Effector memory CD8-positive, alpha-beta T cell (primary cell): ENCODE results near the gene PTPRU.

Experiments
- ATAC-seq: fragments of 150-1000 bp; cut with Tn5 transposase; replicated peaks from 2 replicates; pipeline ENCODE4 v1.10.0; 2021; ENCODE audit warnings: mild to moderate bottlenecking, moderate library complexity
- DNase-seq, 3 experiments: peaks; one replicate each; pipeline ENCODE4 v3.0.0; 2021
- H3K27ac Mint-ChIP-seq, 2 donors: one replicate each; pipeline ENCODE4 v1.8.0; 2022; ENCODE audit warnings: mild to moderate bottlenecking in 2 of 2, mixed read lengths in 2 of 2, moderate library complexity in 2 of 2
- H3K27me3 Mint-ChIP-seq, 2 donors: one replicate each; pipeline ENCODE4 v1.8.0; 2022; ENCODE audit warnings: mixed read lengths in 2 of 2
- H3K36me3 Mint-ChIP-seq: one replicate; pipeline ENCODE4 v1.8.0; 2022; ENCODE audit warnings: mild to moderate bottlenecking, moderate library complexity, mixed read lengths; ENCODE audit not compliant: insufficient read depth
- H3K4me1 Mint-ChIP-seq, 2 donors: one replicate each; pipeline ENCODE4 v1.8.0; 2022; ENCODE audit warnings: low read depth in 2 of 2, mixed read lengths in 2 of 2
- H3K4me3 Mint-ChIP-seq, 2 donors: one replicate each; pipeline ENCODE4 v1.8.0; 2022; ENCODE audit warnings: mild to moderate bottlenecking in 2 of 2, mixed read lengths in 2 of 2, moderate library complexity in 2 of 2
- H3K9me3 Mint-ChIP-seq, 2 donors: one replicate each; pipeline ENCODE4 v1.8.0; 2022; ENCODE audit warnings: mixed read lengths in 2 of 2

PTPRU gene

DNA sequence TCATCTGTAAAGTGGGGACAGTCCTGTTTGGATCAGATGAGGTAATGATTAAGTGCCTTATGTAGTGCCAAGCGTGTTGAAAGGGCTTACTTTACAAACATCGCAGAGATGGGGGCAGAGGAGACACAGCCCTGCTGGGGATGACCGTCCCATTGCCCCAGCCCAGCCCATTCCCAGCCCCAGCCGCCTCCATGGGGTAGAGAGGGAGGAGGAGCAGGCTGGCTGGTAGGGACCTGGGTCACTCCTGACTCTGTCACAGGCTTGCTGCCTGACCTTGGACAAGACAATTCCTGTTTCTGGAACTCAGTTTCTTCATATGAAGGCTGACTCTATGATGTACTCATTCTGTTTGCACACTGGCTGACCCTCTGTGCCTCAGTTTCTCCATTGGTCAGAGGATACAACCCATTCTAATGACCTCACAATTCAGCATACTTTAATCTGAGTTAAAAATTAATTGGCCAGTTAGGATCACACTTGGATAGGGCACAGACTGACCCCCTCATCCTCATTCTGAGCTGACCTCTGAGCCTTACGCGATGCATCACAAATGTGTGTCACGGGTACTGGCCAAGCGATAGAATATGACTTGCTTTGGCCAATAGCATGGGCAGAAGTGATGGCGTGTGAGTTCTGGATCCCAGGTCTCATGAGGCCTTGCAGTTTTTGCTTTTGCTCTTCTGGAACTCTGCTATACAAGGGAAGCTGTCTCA is 91.1 kb downstream of the PTPRU start:
- no peaks in the 10 kb centered on the region for H3K36me3 Mint-ChIP-seq
- H3K27ac Mint-ChIP-seq, result no peak overlapping the region
- peaks cover 0 to 3% of the 10 kb centered on the region in 2 donors for H3K4me1 Mint-ChIP-seq
- DNase-seq (no peak), ATAC-seq (no peak)
- no peaks in the 10 kb centered on the region for H3K9me3 Mint-ChIP-seq
- peaks cover 32 to 37% of the 10 kb centered on the region in 2 donors for H3K27me3 Mint-ChIP-seq
- no peak overlapping the region for H3K4me3 Mint-ChIP-seq

DNA sequence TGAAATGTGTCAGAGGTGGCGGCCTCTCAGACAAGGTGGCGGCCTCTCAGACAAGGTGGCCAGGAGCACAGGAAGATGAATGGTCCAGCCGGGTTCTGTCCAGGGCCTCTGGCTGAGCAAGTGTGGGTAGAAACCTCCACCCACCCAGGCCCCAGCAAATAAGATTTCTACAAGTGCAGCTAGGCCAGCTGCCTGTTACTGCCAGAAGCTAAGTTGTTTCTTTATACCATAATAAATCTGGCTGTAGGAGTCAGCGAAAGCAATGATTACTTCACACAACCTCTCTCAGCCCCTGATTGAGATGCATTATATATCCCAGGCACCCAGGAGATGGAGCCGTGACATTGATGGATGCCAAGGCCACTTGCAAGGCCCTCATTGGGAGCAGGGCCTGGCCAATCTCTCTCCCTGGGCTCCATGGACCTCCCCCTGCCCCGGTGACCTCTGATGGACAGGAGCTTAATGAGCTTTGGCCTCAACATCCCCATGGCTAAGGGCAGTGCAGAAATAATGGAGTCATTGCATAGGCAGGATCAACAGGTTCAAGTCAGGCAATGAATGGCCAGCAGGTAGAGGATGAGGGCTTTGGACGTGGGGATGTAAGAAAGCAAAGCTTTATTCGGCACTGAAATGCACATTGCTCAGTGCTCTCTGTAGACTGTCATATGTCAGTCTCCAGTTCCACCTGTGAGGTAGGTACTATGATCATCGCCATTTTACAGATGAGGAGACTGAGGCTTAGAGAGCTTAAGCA is 92.9 kb downstream of the PTPRU start:
- Mint-ChIP-seq H3K27ac (no peak overlapping the region), H3K36me3 (no peaks in the 10 kb centered on the region), H3K9me3 (no peaks in the 10 kb centered on the region), H3K4me1 (peaks cover 0 to 3% of the 10 kb centered on the region in 2 donors), H3K27me3 (peaks cover 39 to 50% of the 10 kb centered on the region in 2 donors), H3K4me3 (no peak overlapping the region)
- DNase-seq (no peak), ATAC-seq (no peak)

DNA sequence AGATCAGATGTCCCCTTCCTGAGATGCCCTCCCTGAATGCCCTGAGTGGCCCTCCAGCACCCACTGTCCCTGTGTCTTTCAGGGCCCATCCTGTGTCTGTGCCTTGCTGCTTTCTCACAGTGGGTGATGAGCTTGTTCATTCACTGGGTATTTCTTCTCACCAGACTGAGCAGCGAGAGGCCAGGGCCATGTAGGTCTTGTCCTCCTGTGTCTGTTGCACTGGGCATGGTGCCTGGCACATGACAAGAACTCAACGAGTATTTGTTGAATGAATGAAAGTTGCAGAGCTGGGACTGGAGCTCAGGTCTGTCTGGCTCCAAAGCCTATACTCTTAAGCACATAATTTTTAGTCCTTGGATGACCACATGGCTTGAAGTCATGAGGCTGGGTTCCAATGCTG is 93.8 kb downstream of the PTPRU start:
- Mint-ChIP-seq H3K27me3 (peaks cover 39 to 51% of the 10 kb centered on the region in 2 donors), H3K4me1 (no peaks in the 10 kb centered on the region), H3K9me3 (no peaks in the 10 kb centered on the region), H3K36me3 (no peaks in the 10 kb centered on the region), H3K4me3 (no peak overlapping the region), H3K27ac (no peak overlapping the region)
- no peak for DNase-seq
- no peak for ATAC-seq

DNA sequence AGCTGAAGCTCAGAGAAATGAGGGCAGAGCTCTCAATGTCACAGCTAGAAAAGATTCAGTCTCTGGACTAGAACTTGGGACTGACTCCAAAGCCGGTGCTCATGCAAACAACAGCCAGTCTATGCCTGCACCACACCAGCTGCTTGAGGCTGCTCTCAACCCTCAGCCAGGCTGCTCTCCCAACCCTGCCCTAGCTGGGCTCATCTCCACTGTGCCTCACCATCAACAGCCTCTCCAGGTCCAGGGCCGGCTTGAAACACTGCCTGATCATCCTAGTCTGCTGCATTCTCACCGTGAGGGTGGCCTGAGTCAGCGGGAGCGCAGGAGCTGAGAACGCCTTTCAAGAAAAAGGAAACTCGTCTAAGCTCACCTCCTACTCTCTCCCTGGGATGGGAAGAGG is 94.5 kb downstream of the PTPRU start:
- no peaks in the 10 kb centered on the region for H3K36me3 Mint-ChIP-seq
- no peak for DNase-seq
- peaks cover 39 to 51% of the 10 kb centered on the region in 2 donors for H3K27me3 Mint-ChIP-seq
- H3K4me1 Mint-ChIP-seq, result no peaks in the 10 kb centered on the region
- no peak overlapping the region for H3K4me3 Mint-ChIP-seq
- no peak for ATAC-seq
- H3K9me3 Mint-ChIP-seq, result no peaks in the 10 kb centered on the region
- H3K27ac Mint-ChIP-seq, result no peak overlapping the region

DNA sequence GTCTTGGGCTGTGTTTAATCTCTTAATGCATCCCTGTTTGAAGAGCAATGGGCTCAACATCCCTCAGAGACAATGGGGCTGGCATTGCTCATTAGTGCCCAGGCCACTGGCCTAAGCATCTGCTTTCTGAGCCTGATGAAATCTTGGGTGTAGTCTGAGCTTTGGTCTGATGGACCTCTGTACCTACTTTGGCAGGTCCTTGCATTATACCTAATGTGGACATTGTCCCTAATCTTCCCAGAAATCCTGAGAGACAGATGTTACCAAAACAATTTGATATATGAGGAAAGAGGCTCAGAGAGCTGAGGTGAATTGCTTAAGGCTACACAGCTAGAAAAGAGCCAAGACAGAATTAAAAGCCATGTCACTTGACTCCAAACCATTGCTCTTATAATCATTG is 95.0 kb downstream of the PTPRU start:
- ATAC-seq, result no peak
- no peaks in the 10 kb centered on the region for H3K36me3 Mint-ChIP-seq

DNA sequence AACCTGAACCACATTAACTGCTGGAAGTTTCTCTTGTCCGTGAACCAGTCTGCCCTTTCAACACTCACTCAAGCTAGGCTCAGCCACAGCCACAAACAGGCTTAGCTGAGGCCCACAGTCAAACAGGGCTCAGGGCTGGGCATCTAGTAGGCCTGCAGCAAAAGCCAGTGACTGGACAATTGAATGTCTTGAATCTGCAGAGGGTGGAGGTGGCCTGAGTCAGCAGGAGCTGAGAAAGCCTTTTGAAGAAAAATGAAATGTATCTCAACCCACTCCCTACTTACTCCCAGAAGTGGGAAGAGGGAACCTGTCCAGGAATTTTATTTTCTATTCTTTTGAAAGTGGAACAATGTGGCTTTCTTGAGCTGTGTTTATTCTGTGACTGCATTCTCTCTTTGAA is 95.4 kb downstream of the PTPRU start:
- H3K27ac Mint-ChIP-seq, result no peak overlapping the region
- H3K36me3 Mint-ChIP-seq, result no peaks in the 10 kb centered on the region

More for the DNA sequence above, 95.0 kb downstream of the PTPRU start:
- Mint-ChIP-seq H3K9me3 (no peaks in the 10 kb centered on the region), H3K4me1 (no peaks in the 10 kb centered on the region), H3K27ac (no peak overlapping the region), H3K27me3 (peaks cover 39 to 51% of the 10 kb centered on the region in 2 donors), H3K4me3 (no peak overlapping the region)
- no peak for DNase-seq

DNA sequence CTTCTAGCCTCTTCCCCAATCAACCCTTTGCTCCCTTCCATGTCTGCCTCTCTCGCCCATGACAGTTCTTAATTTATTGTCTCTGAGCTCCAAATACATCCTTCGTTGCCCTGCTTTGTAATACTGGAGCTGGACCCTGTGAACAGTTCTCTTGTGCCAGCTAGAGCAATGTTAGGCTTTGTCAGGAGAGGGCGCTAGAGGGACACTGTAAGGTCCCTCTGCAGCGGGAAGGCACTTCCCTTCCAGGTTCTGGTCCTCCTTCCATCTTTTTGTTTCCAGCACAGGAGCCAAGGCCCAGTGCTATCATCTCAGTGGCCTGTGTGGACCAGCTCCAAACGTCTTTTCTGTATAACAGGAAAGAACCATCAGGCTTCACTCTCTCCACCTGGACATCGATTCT is 95.9 kb downstream of the PTPRU start:
- H3K4me1 Mint-ChIP-seq, result no peaks in the 10 kb centered on the region
- no peak for DNase-seq
- H3K27me3 Mint-ChIP-seq, result peaks cover 39 to 51% of the 10 kb centered on the region in 2 donors
- no peak overlapping the region for H3K4me3 Mint-ChIP-seq
- no peaks in the 10 kb centered on the region for H3K36me3 Mint-ChIP-seq
- ATAC-seq, result no peak
- H3K9me3 Mint-ChIP-seq, result no peaks in the 10 kb centered on the region
- no peak overlapping the region for H3K27ac Mint-ChIP-seq

More for the DNA sequence above, 95.4 kb downstream of the PTPRU start:
- Mint-ChIP-seq H3K27me3 (peaks cover 39 to 51% of the 10 kb centered on the region in 2 donors), H3K9me3 (no peaks in the 10 kb centered on the region), H3K4me3 (no peak overlapping the region), H3K4me1 (no peaks in the 10 kb centered on the region)
- DNase-seq (no peak), ATAC-seq (no peak)

DNA sequence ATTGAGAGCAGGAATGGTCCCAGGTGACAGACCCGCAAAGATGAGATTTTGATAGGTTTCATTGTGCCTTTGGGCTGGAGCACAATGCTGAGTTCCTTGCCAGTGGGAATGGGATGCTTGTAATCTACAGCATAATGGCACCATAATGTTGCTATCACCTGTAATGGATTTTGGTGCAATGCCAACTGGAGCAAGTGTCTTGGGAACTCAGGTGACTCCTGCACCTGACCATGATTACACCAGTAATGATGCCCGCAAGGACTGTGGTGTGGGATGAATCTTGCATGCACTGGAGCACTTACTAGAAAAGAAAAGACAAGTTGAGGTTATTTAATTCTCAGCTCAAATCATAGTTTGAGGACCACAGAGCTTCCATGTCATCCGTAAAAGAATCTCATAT is 96.7 kb downstream of the PTPRU start:
- no peaks in the 10 kb centered on the region for H3K36me3 Mint-ChIP-seq
- no peak overlapping the region for H3K27ac Mint-ChIP-seq
- no peaks in the 10 kb centered on the region for H3K4me1 Mint-ChIP-seq
- H3K4me3 Mint-ChIP-seq, result no peak overlapping the region
- H3K9me3 Mint-ChIP-seq, result no peaks in the 10 kb centered on the region
- no peak for ATAC-seq
- DNase-seq, result no peak
- H3K27me3 Mint-ChIP-seq, result peaks cover 42 to 59% of the 10 kb centered on the region in 2 donors

DNA sequence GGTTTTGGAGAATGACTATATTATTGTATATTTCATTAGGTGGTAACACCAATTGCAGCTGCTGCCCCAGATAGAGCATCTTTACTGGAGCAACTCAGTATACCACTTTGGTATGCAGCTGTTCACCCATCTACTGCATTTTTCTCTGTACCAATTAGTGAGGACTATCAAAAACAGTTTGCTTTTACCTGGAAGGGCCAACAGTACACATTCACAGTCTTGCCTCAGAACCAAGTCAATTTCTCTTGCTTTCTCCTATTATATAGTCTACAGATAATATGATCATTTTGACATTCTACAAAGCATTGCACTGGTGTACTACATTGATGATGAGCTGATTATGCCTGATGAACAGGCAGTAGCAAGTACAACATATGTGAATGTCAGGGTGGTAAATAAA is 99.3 kb downstream of the PTPRU start:
- DNase-seq (no peak), ATAC-seq (no peak)
- H3K36me3 Mint-ChIP-seq, result no peaks in the 10 kb centered on the region
- no peak overlapping the region for H3K27ac Mint-ChIP-seq
- H3K4me1 Mint-ChIP-seq, result no peaks in the 10 kb centered on the region
- peaks cover 45 to 67% of the 10 kb centered on the region in 2 donors for H3K27me3 Mint-ChIP-seq
- H3K9me3 Mint-ChIP-seq, result no peaks in the 10 kb centered on the region
- H3K4me3 Mint-ChIP-seq, result no peak overlapping the region

DNA sequence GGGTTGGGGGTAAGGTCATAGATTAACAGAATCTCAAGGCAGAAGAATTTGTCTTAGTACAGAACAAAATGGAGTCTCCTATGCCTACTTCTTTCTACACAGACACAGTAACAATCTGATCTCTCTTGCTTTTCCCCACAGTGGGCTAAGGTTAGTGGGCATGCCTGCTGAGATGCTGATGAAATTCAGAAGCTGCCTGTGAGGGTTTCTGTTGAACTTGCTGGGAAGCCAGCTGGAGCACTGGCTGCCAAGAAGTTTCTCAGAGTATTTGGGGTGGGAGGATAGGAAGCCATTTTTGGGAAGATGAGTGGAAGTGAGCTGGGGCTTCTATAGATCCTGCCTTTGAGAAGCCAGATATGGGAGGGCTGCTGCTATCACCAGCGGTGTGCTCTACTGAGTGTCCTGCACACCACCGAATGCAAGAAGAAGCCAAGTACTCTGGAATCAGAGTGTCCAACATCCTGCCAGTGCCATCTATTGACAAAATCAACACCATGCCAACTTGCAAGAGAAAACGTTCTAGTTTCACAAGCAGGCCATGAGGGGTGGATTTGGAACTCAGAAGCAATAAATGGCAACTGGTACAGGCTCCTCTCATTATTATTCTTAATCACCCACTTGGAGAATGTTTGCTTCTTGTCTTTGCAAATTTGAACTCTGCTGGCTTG is 102.7 kb downstream of the PTPRU start:
- ATAC-seq, result no peak
- H3K36me3 Mint-ChIP-seq, result no peaks in the 10 kb centered on the region
- DNase-seq, result no peak
- H3K27ac Mint-ChIP-seq, result no peak overlapping the region
- H3K4me3 Mint-ChIP-seq, result no peak overlapping the region
- no peaks in the 10 kb centered on the region for H3K9me3 Mint-ChIP-seq
- peaks cover 50 to 67% of the 10 kb centered on the region in 2 donors for H3K27me3 Mint-ChIP-seq
- H3K4me1 Mint-ChIP-seq, result no peaks in the 10 kb centered on the region

DNA sequence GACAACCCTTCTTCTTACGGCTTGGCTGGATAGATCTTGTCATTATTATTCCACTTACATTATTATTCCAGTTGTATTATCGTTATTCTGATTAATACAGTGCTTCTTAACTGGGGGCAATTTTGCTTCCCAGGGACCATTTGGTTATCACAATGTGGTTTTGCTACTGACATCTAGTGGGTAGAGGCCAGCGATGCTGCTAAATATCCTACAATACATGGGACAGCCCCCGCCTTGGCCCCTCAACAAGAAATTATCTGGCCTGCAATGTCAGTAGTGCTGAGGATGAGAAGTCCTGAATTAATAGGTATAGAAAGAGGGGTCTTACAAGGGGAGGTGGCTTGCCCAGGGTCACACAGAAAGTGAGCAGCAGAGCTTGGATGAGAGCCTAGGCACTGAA is 105.6 kb downstream of the PTPRU start:
- no peak for ATAC-seq
- H3K9me3 Mint-ChIP-seq, result no peaks in the 10 kb centered on the region
- peak overlapping the region in 1 of 2 donors; percentile 27 for H3K27ac Mint-ChIP-seq
- H3K36me3 Mint-ChIP-seq, result no peaks in the 10 kb centered on the region
- H3K4me1 Mint-ChIP-seq, result no peaks in the 10 kb centered on the region
- peaks cover 69 to 89% of the 10 kb centered on the region in 2 donors for H3K27me3 Mint-ChIP-seq
- DNase-seq, result no peak
- H3K4me3 Mint-ChIP-seq, result no peak overlapping the region

DNA sequence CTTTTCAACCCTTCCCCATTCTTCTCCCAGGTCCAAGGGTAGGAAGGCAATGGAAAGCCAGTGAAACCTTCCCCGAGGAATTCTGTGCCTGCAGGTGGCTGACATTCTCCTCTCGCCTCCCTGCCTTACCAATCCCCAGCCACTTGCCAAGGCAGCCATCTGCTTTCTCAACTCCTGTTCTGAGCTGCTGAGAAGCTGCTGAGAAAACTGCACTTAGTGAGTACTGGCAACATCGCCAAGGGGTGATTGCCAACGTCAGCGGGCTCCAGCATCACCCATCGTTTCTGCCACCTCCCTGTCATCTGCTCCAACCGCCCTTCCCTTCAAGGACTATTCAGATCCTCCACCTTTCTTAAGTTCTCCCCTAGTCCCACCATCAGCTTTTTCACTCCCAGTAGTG is 106.0 kb downstream of the PTPRU start:
- no peaks in the 10 kb centered on the region for H3K36me3 Mint-ChIP-seq
- no peak overlapping the region for H3K4me3 Mint-ChIP-seq
- no peaks in the 10 kb centered on the region for H3K9me3 Mint-ChIP-seq
- H3K4me1 Mint-ChIP-seq, result no peaks in the 10 kb centered on the region
- no peak overlapping the region for H3K27ac Mint-ChIP-seq
- ATAC-seq (no peak), DNase-seq (no peak)
- H3K27me3 Mint-ChIP-seq, result peaks cover 71 to 91% of the 10 kb centered on the region in 2 donors

DNA sequence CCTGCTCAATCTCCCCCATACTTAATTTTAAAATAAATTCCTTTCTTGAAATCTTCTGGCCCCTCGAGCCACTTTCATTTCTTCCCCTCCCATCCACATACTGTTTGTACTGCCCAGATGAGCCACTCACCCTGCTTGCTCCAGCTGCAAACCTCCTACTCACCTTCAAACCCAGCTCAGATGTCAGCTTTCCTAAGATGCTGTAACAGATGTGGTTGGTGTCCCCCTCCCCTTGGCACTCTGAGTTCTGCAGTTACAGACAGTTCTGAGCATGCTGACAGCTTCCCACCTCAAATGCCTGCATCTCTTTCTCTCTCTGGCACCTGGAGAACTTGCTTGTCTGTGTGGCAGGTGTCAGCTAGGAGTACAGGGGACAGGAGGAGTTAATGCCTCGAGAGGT is 106.7 kb downstream of the PTPRU start:
- DNase-seq (no peak), ATAC-seq (no peak)
- no peak overlapping the region for H3K4me3 Mint-ChIP-seq
- H3K27ac Mint-ChIP-seq, result no peak overlapping the region
- H3K36me3 Mint-ChIP-seq, result no peaks in the 10 kb centered on the region
- H3K27me3 Mint-ChIP-seq, result peaks cover 64 to 91% of the 10 kb centered on the region in 2 donors
- no peaks in the 10 kb centered on the region for H3K4me1 Mint-ChIP-seq
- no peaks in the 10 kb centered on the region for H3K9me3 Mint-ChIP-seq

DNA sequence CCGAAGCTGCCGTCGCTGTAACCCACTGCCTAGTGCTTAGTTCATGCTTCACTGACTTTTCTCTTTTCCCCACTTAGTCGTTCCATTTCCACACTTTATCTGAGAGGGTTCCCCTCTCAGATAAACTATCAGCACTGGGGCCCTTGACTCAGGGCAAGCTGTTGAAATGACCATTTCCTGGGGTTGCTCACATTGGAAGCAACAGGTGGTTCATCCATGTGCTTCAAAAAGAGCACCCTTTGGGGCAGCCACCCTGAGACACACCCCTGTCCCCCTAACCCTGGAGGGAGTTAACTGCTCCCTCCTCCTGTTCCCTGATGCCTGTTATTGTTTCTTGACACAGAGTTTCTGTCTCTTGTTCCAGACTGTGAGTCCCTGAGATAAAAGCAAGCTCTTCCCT is 107.2 kb downstream of the PTPRU start:
- Mint-ChIP-seq H3K36me3 (no peaks in the 10 kb centered on the region), H3K4me1 (no peaks in the 10 kb centered on the region), H3K27me3 (peaks cover 63 to 90% of the 10 kb centered on the region in 2 donors), H3K4me3 (no peak overlapping the region), H3K27ac (no peak overlapping the region), H3K9me3 (no peaks in the 10 kb centered on the region)
- DNase-seq, result no peak
- ATAC-seq, result no peak
